ENCODE measurements around the gene TMEM62.

The TMEM62 gene

DNA sequence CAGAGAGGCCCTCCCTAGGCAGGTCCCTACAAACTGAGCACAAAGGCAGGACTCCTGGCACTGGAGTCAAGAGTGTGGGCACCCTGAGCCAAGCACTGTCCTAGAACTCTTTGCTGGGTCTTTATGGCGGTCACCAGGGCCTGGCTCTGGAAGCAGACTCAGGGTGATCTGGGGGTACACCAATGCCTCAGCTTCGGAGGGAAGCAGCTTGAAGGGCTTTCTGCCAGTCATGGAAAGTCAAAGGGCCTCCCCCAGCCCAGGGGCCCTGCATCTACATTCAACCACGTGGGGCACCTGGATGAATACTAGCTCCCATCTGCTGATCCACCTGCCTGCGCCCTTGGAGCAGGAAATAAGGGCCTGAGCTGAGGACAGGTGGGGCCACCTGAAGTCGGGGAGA lies 80.1 kb downstream of the TMEM62 start:
- TF ChIP-seq MYC (IDR thresholded peaks at IDR 0.05; ENCODE audit: low read depth, low read length) (no peak), POLR2A (IDR thresholded peaks at IDR 0.05; ENCODE audit: extremely low read depth, insufficient read length) (no peak)
- TF ChIP-seq, protein P1, sequence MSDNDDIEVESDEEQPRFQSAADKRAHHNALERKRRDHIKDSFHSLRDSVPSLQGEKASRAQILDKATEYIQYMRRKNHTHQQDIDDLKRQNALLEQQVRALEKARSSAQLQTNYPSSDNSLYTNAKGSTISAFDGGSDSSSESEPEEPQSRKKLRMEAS (IDR thresholded peaks at IDR 0.05; ENCODE audit: low read depth, low read length): no peak
- TF ChIP-seq, protein P2, sequence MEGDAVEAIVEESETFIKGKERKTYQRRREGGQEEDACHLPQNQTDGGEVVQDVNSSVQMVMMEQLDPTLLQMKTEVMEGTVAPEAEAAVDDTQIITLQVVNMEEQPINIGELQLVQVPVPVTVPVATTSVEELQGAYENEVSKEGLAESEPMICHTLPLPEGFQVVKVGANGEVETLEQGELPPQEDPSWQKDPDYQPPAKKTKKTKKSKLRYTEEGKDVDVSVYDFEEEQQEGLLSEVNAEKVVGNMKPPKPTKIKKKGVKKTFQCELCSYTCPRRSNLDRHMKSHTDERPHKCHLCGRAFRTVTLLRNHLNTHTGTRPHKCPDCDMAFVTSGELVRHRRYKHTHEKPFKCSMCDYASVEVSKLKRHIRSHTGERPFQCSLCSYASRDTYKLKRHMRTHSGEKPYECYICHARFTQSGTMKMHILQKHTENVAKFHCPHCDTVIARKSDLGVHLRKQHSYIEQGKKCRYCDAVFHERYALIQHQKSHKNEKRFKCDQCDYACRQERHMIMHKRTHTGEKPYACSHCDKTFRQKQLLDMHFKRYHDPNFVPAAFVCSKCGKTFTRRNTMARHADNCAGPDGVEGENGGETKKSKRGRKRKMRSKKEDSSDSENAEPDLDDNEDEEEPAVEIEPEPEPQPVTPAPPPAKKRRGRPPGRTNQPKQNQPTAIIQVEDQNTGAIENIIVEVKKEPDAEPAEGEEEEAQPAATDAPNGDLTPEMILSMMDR (IDR thresholded peaks at IDR 0.05; ENCODE audit: low read depth, low read length): no peak
- DNase-seq (ENCODE audit: low read depth): no peak
- no peak overlapping the region for H3K4me3 ChIP-seq (ENCODE audit: low read depth, low read length)

DNA sequence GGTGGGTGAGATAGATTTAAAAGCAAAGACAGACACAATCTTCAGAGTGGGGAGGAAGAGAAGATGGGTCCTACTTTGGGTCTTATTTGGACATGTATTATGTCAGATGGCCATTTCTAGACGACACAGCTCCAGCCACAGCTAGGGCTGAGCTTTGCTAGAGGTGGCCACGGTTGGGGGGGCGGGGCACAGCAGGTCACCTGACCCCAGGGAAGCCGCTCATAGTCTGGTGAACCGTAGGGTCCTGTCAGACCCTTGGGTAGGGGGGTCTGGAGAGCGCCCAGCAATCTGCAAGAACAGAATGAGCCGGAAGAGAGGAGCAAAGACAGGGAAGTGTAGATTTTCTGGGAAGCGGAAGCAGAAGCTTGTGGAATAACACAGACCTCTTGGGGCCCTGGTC lies 80.8 kb downstream of the TMEM62 start:
- no peak overlapping the region for H3K4me3 ChIP-seq (ENCODE audit: low read depth, low read length)
- DNase-seq (ENCODE audit: low read depth): no peak
- no peak for TF ChIP-seq POLR2A (IDR thresholded peaks at IDR 0.05; ENCODE audit: extremely low read depth, insufficient read length)

DNA sequence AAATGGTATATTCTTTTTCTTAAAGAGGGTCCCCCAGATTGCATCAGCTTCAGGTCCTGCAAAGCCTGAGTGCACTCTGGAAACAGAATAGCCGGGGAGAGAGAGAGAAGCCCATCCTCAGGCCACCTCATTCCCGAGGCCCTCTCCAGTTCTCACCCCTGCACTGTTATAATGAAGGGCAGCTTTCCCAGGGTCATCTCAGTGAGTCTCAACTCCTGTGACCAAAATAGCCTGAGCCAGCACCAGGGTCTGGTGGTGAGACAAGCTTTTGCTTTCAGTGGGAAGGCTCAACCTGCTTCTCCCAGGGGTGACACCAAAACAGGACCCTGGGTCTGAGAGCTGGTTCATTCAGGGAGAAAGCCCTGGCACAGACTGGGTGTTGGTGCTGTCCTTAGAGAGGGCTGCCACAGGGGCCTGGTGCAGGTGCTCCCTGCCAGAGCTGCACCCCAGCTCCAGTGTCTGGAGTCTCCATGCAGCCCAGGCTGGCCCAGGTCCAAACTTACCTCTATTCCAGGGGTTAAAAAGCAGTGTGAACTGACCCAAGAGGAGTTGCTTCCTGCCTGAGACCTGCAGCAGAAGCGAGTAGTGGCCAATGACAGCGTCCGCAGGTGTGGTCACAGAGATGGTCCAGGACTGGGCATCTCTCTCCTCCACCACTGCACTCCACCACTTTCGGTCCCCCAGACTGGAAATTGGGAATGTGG lies 81.4 kb downstream of the TMEM62 start:
- no peak for DNase-seq (ENCODE audit: low read depth)
- TF ChIP-seq, protein P2 (IDR thresholded peaks at IDR 0.05; ENCODE audit: low read depth, low read length): no peak
- TF ChIP-seq MYC (IDR thresholded peaks at IDR 0.05; ENCODE audit: low read depth, low read length): no peak
- TF ChIP-seq, protein P1 (IDR thresholded peaks at IDR 0.05; ENCODE audit: low read depth, low read length): no peak
- no peak for TF ChIP-seq POLR2A (IDR thresholded peaks at IDR 0.05; ENCODE audit: extremely low read depth, insufficient read length)

DNA sequence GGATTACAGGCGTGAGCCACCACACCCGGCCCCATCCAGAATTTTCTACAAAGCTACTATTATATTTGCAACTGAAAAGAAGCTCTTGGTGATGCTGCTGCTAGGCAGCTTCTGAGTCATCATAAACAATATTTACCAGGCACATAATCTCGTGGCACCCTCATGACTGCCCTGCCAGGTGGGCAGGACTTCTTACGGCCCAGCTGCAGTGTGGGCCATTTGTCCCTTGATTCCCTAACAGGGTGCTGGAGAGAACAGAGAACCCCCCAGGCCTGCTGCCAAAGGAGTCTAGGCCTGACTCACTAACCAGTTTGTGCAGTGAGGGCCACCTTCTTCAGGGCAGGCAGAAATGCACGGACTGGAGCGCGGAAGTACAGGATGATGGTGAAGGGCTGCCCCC lies 82.6 kb downstream of the TMEM62 start:
- no peak for DNase-seq (ENCODE audit: low read depth)
- TF ChIP-seq POLR2A (IDR thresholded peaks at IDR 0.05; ENCODE audit: extremely low read depth, insufficient read length) (no peak), MYC (IDR thresholded peaks at IDR 0.05; ENCODE audit: low read depth, low read length) (no peak)
- TF ChIP-seq, protein P2 (IDR thresholded peaks at IDR 0.05; ENCODE audit: low read depth, low read length): no peak
- TF ChIP-seq, protein P1 (IDR thresholded peaks at IDR 0.05; ENCODE audit: low read depth, low read length): no peak

More for the DNA sequence above, 81.4 kb downstream of the TMEM62 start:
- no peak overlapping the region for H3K4me3 ChIP-seq (ENCODE audit: low read depth, low read length)

DNA sequence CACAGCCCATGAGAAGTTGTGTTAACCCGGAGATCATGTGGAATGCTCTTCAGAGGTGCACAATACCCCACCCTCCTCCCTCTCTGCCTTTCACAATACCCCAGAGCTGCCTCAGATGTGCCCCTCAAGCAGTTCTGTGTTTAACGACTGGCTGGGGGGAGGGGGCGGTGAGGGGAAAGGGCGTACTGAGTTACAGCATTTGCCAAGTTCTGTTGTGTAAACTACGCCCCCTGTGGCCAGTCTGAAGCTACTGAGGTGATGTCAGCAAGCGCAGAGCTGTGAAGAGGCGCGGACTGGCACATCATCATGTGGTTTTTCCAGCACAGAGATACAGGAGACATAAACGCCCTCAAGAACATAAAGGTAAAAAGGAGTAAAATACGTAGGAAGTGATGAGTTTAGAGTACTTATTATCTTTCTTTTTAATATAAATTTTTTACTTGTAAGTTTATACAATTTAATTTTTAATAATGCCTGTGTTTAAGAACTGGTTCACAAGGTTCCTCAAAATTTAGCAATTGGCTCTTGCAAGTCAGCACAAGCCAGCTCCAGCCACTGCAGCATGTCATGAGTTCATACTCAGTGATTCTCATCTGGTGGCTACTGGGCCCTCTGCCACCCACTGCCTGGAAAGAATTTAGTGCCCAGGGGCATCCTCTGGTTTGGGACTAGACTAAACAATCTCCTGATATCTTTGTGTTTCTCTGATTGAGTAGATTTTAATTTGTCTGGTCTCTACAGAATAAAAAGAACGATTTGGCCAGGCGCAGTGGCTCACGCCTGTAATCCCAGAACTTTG lies 85.7 kb downstream of the TMEM62 start:
- DNase-seq (ENCODE audit: low read depth): peak; percentile 59
- TF ChIP-seq, protein P2 (IDR thresholded peaks at IDR 0.05; ENCODE audit: low read depth, low read length): peak; percentile 25
- no peak for TF ChIP-seq MYC (IDR thresholded peaks at IDR 0.05; ENCODE audit: low read depth, low read length)
- no peak overlapping the region for H3K4me3 ChIP-seq (ENCODE audit: low read depth, low read length)

More for the DNA sequence above, 82.6 kb downstream of the TMEM62 start:
- no peak overlapping the region for H3K4me3 ChIP-seq (ENCODE audit: low read depth, low read length)

Data from NB4 (cell line).